GM18499 (cell line): ENCODE results near the gene PDE4B.
A peak's percentile ranks its signal among the peaks of the same experiment; 100 is the strongest.
"Not testable (repeated sequence)": the region's sequence is repeated elsewhere in the genome, so short reads cannot be mapped to it uniquely, and the experiment has no call there.

Source experiments
- ATAC-seq: cut with Tn5 transposase; IDR thresholded peaks from one replicate; pipeline ENCODE4 v1.9.1; 2021; ENCODE audit warnings: moderate number of reproducible peaks; ENCODE audit not compliant: insufficient read depth, unreplicated experiment

Gene PDE4B

DNA sequence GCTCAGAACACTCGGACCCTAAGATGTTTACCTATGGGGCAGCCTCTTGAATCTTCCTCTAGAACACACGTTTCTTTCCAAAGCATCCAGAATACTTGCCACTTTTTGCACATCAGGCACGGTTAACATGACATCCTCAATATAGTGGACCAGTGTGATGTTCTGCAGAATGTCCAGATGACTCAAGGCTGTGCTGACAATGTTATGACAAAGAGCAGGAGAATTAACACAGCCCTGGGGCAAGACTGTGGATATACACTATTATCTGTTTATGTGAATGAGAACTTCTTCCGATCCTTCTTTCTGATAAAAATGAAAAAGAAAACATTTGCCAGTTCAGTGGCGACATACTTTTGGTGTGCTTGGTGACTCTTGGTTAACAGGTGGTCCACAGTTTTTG, 154.3 kb downstream of the PDE4B start:
- ATAC-seq, result no peak

- ATAC-seq, result no peak
These were observed 156.0 kb downstream of the PDE4B start for GRCh38 chr1:65948609-65949229.

GRCh38 chr1:65949230-65949626, 156.5 kb downstream of the PDE4B start:
- no peak for ATAC-seq

DNA sequence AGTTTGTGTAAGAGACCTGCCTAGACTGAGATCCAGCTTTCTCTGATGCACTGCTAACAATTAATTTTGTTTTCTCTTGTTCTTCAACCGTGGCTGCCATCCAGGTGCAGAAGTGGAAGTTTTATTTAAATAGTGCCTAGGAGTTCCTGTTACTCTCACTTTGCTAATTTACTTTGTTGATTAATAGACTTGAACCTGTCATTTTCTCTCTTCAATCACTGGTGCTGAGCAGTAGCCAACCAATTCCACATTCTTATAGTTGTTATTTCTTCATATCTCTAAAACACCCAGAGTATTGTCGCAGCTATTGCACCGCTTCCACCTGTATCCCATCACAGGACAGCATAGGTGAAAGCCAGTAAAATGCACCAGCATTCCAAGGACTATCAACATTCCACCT, 157.2 kb downstream of the PDE4B start:
- ATAC-seq, result no peak

DNA sequence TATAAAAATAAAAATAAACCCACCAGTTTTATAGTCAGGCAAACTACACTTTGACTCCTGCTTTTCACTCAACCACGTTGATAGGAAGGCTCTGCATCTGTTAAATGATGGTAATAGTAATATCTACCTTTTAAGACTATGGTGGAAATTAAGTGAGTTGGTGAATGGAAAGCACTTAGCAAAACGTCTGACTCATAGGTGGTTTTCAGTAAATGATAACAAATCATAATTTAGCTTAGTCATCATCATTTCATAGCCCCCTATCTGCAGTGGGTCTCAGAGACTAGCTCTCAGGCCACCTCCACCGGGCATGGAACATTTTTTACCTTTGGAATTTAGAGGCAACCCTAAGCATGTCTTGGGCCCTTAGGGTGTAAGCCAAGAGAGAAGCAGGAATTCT, 160.0 kb downstream of the PDE4B start:
- no peak for ATAC-seq

GRCh38 chr1:65953170-65953569, 160.5 kb downstream of the PDE4B start:
- ATAC-seq, result no peak

GRCh38 chr1:65955071-65955470, 162.4 kb downstream of the PDE4B start:
- ATAC-seq, result no peak

DNA sequence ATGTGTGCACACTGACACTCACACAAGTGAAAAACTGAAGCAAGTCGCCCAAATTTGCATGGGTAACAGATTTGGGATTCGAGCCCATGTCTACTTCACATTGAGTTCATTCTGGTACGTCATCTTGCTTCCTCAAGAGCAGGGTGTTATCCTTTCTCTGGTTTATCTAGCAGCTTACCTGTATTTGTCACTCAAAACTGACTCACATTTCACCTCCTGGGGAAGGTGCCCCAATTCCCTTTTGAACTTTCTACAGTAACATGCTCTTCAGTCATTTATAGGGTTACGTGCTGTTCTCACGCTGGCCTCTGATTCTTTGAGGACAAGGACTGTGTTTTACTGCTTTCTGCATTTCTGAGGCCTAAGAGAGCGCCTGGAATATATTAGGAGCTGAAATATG, 162.8 kb downstream of the PDE4B start:
- no peak for ATAC-seq

- ATAC-seq, result peak; percentile 74
These were observed 166.1 kb downstream of the PDE4B start for GRCh38 chr1:65958561-65959350.

DNA sequence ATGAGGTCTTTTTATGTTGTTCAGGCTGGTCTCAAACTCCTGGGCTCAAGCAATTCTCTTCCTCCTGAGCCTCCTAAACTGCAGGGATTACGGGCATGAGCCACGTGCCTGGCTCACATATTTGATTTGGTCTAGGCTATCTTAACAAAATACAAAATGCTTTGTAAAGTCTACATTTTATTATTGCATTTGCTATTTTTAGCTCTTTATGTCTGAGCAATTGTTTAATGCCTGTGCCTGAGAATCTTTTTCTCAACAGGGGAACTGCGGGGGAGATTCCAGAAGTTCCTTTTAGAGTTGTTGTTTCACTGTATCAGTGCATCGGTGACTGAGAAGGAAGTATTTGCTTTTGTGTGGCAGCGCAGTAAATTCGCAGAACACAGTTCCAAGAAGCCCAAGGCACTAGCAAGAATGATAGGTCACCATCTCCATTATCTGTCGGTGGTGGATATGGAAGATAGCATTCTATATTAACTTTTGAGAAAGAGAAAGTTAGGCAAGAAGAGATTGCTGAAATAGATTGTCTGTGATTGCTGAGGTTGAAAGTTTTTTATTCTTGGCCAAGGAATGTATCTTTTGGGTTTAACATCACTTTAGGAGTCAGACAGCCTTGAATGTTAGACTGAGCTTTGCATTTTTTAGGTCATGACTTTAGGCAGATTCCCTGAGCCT, 167.3 kb downstream of the PDE4B start:
- no peak for ATAC-seq

GRCh38 chr1:65963156-65963888, 170.6 kb downstream of the PDE4B start:
- ATAC-seq, result no peak

- ATAC-seq, result no peak
These were observed 171.4 kb downstream of the PDE4B start for GRCh38 chr1:65964123-65964522.

- ATAC-seq, result no peak
These were observed 172.7 kb downstream of the PDE4B start for GRCh38 chr1:65965112-65965996.

- ATAC-seq, result not testable (repeated sequence)
These were observed 174.8 kb downstream of the PDE4B start for GRCh38 chr1:65967492-65967891.

- no peak for ATAC-seq
These were observed 178.9 kb downstream of the PDE4B start for GRCh38 chr1:65971547-65971946.

GRCh38 chr1:65975708-65976107, 183.0 kb downstream of the PDE4B start:
- ATAC-seq, result no peak

GRCh38 chr1:65979136-65980044, 186.7 kb downstream of the PDE4B start:
- ATAC-seq, result no peak

DNA sequence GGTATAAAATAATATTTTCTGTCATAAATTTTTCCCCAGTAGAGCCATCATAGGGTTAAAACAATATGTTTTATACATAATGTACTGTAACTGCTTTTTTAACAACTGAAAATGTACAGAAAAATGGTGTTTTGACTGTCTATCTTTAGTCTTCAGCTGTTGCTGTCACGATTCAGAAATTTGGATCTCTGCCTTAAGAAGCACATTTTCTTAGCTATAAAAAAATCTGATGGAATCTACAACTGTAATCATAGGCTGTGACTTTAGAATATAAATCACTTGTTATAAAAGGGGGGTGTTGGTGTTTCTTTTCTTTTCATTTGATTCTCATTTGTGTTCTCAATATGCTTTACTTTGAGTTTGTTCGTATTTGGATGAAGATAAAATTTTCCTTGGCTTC, 187.5 kb downstream of the PDE4B start:
- no peak for ATAC-seq

- no peak for ATAC-seq
These were observed 190.8 kb downstream of the PDE4B start for GRCh38 chr1:65983500-65983899.
